ENCODE measurements around the gene RASGEF1B.
"Not testable (repeated sequence)": the region's sequence is repeated elsewhere in the genome, so short reads cannot be mapped to it uniquely, and the experiment has no call there.

RASGEF1B gene

DNA sequence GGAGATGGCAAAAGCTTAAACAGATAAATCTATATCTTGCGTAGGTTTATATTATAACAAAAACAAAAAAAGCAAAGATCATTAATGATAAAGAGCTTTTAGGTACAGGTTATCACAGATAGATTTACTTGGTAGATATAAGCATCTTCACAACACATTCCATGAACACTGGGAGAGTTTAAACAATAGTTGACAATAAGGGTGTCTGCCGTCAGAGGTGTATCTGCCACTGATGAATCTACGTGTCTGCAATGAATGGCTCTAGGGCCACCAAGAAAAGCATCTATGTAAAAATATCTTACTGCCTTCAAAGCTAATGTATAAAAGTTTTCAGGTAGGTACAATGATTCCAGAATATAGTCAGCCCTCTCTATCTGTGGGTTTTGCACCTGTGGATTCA is 43.7 kb downstream of the RASGEF1B start:
- no peak for DNase-seq

DNA sequence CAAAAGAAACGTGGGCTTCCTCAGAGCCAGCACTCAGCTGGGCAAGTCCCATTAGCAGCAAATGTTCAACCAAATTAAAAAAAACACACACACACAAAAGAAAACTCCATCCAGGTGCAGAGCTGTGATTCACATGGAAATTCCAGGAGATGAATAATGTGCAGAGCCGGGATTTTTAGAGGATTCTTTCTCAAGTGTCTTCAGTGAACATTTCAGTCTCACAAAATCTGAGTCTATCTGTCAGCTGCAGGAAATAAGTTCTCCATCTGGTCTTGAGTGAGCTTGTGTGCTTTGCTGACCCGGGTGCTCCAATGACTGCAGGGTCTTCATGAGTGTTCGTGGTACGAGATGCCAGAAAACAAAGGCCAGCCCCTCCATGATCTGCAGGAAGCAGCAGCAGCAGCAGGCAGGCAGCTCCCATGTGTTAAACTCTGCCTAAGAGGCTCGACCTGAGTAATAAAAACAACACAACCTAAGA is 44.3 kb downstream of the RASGEF1B start:
- no peak for DNase-seq

DNA sequence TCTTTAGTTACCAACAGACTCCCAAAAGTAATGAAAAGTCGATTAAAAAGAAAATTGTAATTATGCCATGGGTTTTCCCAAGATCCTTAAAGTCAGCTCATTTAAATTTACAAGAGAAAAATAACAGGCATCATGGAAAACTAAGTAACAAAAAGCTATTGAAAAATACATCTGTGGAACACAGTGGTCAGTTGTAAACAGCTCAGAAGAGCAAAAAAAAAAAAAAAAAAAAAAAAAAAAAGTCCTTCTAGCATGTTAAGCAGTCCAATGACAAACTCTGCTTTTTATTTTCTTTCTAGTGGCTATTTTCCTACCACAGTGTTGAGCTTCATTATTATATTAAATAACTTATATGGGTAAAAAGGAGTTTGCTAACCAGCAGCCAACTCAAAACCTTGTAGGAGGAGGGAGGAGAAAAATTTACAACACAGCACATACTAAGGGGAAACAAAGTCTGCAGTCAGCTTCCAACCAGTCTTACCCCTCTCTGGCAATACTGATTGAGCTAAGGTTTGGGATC is 44.9 kb downstream of the RASGEF1B start:
- no peak for DNase-seq

GRCh38 chr4:81424816-81425755 is 46.6 kb downstream of the RASGEF1B start:
- DNase-seq: no peak

GRCh38 chr4:81424336-81424735 is 47.4 kb downstream of the RASGEF1B start:
- no peak for DNase-seq

DNA sequence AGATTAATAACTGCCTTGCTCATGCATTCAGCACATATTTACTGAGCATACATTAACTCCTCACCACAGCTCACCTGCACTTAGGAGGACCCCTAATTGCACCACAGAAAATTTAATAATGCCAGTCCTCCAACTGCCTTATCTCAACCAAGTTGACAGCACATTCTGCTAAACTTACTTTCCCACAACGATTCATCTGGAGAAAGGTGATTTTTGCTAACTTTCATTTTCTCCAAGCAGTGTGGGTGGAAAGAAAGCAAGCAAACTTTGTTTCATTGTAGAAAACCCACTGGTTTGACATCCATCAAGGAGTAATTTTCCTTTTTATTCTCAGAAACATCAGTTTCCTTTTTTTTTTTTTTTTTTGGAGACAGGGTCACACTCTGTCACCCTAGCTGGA is 49.1 kb downstream of the RASGEF1B start:
- no peak for DNase-seq

DNA sequence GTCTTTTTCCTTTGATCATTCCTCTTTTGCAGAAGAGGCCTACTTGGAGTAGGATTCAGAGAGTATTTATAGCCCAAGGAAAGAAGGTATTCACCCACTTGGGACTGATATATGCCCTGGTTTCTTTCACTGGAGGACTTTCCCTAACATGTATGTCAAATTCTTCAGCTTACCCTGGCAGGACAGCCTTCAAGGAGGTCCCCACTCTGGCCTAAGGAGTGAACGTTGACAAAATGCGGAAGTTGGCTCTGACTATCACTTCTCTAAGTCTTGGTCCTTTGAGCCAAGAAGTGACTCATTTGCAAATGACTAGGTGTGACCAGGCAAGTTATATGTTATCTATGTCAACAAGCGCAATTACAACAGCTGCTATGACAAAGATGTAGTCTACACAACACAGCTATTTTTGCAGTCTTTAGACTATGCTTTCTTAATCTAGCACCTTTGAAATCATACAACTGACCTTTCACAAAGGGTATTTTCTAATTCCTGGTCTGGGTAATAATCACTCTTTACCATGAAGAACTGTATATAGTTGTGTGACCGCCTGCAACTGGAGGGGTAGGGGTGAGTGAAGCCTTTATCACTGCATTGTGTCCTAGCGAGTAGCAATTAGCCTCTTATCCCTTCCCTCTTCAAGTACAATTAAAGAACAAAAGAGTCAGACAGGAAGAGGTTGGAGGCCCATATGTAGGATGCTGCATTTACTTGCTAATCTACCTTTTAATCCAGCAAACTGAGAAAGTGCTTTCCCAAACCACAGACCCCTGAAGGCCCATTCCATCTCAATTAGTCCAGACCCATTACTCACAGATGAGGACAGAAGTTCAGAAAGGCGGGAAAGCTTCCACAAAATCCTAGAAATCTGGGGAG is 50.1 kb downstream of the RASGEF1B start:
- no peak for DNase-seq

- no peak for DNase-seq
These were observed 53.1 kb downstream of the RASGEF1B start for GRCh38 chr4:81418572-81418971.

DNA sequence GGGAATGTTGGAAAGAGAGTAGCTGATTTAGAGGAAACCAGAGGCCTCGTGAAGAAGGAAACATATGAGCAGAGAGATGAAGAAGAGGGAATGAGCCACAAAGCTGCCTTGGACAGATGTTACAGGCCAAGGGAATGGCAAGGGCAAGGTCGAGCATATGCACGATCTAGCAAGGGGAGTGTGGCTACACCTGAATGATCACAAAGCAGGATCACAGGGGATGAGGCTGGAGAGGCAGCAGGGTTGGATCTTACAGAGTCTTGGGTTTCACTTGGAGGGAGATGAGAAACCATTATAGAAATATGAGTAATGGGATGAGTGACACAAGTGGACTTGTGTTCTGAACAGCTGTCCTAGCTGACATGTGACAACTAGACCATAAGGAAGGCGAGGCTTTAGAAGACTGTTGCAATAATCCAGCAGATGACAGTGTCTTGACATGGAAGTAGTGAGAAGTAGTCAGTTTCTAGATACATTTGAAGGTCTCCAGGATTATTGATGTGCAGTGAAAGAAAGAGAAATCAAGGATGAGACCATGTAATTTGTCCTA is 58.7 kb downstream of the RASGEF1B start:
- DNase-seq: no peak

- no peak for DNase-seq
These were observed 61.0 kb downstream of the RASGEF1B start for GRCh38 chr4:81410680-81411079.

GRCh38 chr4:81409836-81410235 is 61.9 kb downstream of the RASGEF1B start:
- DNase-seq: no peak

GRCh38 chr4:81408341-81408740 is 63.4 kb downstream of the RASGEF1B start:
- DNase-seq: no peak

GRCh38 chr4:81407726-81408125 is 64.0 kb downstream of the RASGEF1B start:
- no peak for DNase-seq

- not testable (repeated sequence) for DNase-seq
These were observed 65.2 kb downstream of the RASGEF1B start for GRCh38 chr4:81406481-81406880.

- DNase-seq: no peak
These were observed 65.8 kb downstream of the RASGEF1B start for GRCh38 chr4:81405900-81406401.

DNA sequence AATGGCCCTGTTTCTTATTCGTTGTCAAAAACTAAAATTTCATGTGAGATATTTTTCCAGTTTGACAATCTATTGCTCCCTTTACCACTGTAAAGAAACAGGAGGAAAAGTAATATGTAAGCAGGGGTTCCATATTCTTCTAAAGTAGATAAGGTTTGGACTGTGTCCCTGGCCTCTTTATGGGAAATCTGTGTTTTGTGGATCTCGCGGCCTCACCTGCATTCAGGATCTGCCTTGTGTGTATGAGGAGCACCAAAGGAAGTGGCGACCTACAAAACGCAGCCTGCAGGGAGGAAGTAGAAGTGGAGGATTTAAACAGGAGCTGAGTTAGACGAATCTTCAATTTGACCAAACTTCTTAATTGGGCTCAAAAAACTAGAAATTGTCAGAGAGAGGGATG is 67.0 kb downstream of the RASGEF1B start:
- no peak for DNase-seq

- no peak for DNase-seq
These were observed 67.4 kb downstream of the RASGEF1B start for GRCh38 chr4:81404294-81404693.

DNA sequence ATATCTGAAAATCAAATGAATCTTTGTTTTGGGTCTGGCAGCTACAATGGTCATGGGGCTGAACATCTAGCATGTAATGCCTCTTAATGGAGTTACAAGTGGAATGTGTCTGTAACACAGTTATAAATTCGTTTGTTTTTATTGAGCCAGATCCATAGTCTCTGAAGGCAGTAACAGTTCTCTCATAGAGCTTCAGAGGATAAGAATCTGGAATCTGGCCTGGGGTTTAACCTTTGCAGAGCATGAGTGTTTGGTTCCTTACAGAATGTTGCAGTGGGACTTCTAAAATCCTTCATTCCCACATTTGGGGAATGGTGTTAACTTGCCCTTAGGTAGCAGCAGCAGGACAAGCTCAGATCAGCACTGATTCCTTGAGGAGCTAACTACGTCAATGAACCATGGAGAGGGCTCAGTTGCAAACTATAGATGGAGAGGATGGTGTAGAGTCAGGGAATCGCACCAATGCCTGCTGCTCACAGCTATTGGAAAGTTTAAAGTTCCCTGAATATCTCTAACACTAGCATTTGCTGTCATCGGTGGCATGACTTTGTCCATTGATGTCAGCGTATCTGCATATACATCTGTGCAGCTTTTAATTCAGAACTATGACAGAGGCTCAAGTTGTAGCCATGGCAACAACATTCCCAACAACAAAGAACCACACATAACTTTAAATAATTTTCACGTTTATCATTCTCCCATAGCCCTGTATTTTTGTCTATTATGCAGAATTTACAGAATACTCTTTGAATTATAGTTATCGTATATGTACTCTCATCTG is 72.2 kb downstream of the RASGEF1B start:
- DNase-seq: no peak

GRCh38 chr4:81398379-81398778 is 73.3 kb downstream of the RASGEF1B start:
- no peak for DNase-seq

DNA sequence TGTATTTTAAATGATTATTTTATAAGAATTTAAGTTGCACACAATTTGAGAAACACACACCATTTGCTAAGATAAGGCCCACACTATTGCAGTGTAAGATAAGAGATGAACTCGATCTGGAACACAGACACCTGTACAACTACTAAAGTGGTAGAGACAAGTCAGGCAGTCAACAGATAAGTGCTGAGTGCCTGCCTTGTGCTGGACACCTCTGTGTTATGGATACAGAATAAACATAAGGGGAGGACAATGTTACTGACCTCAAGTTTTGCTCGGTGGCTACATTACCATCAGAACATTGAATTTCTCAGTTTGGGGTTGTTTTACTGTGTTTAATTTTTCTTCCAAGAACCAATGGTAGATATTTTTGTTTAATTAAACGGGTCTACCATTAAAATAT is 74.1 kb downstream of the RASGEF1B start:
- DNase-seq: no peak

DNA sequence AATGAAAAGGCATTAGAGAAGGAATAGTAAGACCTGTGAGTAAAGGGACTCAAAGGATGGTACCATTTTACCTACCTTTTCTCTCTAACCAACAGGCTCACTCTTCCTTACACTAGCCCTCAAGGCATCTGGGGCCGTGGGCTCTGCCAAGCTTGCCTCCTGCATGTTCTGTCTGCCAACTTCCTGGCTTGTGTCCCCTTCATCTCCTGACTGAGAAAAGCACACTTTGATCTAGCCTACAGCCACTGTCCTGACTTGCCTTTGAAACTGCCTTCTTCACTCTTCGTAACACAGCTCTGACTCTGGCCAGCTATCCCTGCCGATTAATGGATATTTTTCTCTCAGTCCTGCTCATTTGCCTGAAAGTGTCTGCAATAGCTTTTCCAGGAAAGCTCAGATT is 76.5 kb downstream of the RASGEF1B start:
- no peak for DNase-seq

GRCh38 chr4:81392164-81392563 is 79.5 kb downstream of the RASGEF1B start:
- DNase-seq: no peak

Data from right hindlimb (tissue), 1 donor.